B cell (primary cell): Measurements from ENCODE around the gene RPL10A.

Source experiments
- CTCF ChIP-seq: fragments of 200-600 bp; IDR thresholded peaks from one replicate; pipeline ENCODE4 v1.8.0; 2022; ENCODE audit warnings: antibody characterized with exemption, mild to moderate bottlenecking
- EZH2 ChIP-seq: IDR thresholded peaks from 2 replicates; pipeline ENCODE4 v1.6.1; 2012; ENCODE audit warnings: borderline replicate concordance, low read depth, mild to moderate bottlenecking, moderate library complexity, low read length; ENCODE audit not compliant: insufficient read depth, poor library complexity, severe bottlenecking

DNA sequence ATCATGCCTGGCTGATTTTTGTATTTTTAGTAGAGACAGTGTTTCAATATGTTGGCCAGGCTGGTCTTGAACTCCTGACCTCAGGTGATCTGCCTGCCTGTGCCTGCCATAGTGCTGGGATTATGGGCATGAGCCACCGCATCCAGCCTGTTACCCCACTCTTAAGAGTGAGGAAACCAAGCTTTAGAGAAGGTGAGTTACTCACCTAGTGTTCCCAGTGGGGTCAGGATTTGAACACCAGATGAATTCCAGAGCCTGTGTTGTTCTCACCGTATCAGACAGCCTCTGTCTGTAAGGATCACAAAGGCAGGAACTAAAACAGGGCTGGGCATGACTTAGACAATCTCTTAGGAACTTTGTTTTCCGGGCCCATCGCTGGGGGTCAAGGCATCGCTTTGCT, 25.5 kb upstream of the RPL10A start:
- TF ChIP-seq CTCF (no peak), EZH2 (no peak)
